ENCODE results near the gene KMT2D. TPM values are rescaled to one million over a fixed set of nuclear protein-coding genes. Genes with fewer than 3 reads are reported as not detected.
A peak's percentile ranks its signal among the peaks of the same experiment; 100 is the strongest.

KMT2D gene
- total and polyA plus RNA-seq, 3 donors from 2014 or later: 67.1 to 169 (median 148) TPM

- peak; percentile 69 for DNase-seq
- no peak overlapping the region for H3K27ac ChIP-seq
- 62 to 78% methylated on average over 11 of the region's 11 CpGs for WGBS, 2 donors
Observed at GRCh38 chr12:49043856-49044258, 16.7 kb downstream of the KMT2D start.

DNA sequence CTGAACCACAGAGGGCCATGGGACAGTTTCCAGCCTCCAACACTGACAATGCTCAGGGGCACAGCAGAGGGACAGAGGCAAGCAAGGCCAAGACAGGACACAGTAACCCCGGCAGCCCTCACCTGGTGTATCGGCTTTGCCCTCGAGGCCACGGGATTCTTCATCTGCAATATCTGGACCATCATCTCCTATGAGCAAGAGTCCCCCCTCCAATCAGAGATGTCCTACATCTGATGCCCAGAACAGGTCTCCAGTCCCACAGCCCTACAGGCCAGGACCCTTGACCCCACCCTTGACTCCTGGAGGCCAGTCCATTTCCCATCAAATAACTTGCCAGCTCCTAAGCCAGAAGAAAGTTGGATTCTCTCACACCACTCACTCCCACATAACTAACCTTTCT lies 17.4 kb downstream of the KMT2D start:
- H3K4me3 ChIP-seq: no peak overlapping the region
- DNase-seq: no peak
- no peaks in the 10 kb centered on the region for H3K4me1 ChIP-seq
- H3K27ac ChIP-seq: no peak overlapping the region
- intact Hi-C loops (cut with DNase I; ENCODE audit: low total_unique reads): no loop called here
- 78 to 93% methylated on average over 4 of the region's 4 CpGs for WGBS, 2 donors
- no peaks in the 10 kb centered on the region for H3K36me3 ChIP-seq (ENCODE audit: low read depth, missing control alignments)
- no peaks in the 10 kb centered on the region for H3K27me3 ChIP-seq
- TF ChIP-seq, protein P1, sequence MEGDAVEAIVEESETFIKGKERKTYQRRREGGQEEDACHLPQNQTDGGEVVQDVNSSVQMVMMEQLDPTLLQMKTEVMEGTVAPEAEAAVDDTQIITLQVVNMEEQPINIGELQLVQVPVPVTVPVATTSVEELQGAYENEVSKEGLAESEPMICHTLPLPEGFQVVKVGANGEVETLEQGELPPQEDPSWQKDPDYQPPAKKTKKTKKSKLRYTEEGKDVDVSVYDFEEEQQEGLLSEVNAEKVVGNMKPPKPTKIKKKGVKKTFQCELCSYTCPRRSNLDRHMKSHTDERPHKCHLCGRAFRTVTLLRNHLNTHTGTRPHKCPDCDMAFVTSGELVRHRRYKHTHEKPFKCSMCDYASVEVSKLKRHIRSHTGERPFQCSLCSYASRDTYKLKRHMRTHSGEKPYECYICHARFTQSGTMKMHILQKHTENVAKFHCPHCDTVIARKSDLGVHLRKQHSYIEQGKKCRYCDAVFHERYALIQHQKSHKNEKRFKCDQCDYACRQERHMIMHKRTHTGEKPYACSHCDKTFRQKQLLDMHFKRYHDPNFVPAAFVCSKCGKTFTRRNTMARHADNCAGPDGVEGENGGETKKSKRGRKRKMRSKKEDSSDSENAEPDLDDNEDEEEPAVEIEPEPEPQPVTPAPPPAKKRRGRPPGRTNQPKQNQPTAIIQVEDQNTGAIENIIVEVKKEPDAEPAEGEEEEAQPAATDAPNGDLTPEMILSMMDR (IDR thresholded peaks at IDR 0.05): no peak
- no peak for TF ChIP-seq POLR2A (IDR thresholded peaks at IDR 0.05)
- no peaks in the 10 kb centered on the region for H3K9me3 ChIP-seq

More at GRCh38 chr12:49043856-49044258, 16.7 kb downstream of the KMT2D start:
- intact Hi-C loops (cut with DNase I; ENCODE audit: low total_unique reads): no loop called here
- Histone ChIP-seq H3K4me1 (no peaks in the 10 kb centered on the region), H3K4me3 (no peak overlapping the region), H3K27me3 (no peaks in the 10 kb centered on the region), H3K9me3 (no peaks in the 10 kb centered on the region), H3K36me3 (ENCODE audit: low read depth, missing control alignments) (no peaks in the 10 kb centered on the region)
- TF ChIP-seq, protein P1 (IDR thresholded peaks at IDR 0.05): peak in 2 of 3 experiments; percentile 50 to 58
- TF ChIP-seq POLR2A (IDR thresholded peaks at IDR 0.05): no peak

- H3K4me1 ChIP-seq: no peaks in the 10 kb centered on the region
- H3K36me3 ChIP-seq (ENCODE audit: low read depth, missing control alignments): no peaks in the 10 kb centered on the region
- intact Hi-C loops (cut with DNase I; ENCODE audit: low total_unique reads): no loop called here
- no peak for DNase-seq
- WGBS, 2 donors: 87 to 91% methylated on average over 15 to 18 of the region's 18 CpGs
- no peak overlapping the region for H3K4me3 ChIP-seq
- TF ChIP-seq POLR2A (IDR thresholded peaks at IDR 0.05): no peak
- no peaks in the 10 kb centered on the region for H3K27me3 ChIP-seq
- no peaks in the 10 kb centered on the region for H3K9me3 ChIP-seq
- H3K27ac ChIP-seq: no peak overlapping the region
Observed at GRCh38 chr12:49041881-49042484, 18.6 kb downstream of the KMT2D start.

DNA sequence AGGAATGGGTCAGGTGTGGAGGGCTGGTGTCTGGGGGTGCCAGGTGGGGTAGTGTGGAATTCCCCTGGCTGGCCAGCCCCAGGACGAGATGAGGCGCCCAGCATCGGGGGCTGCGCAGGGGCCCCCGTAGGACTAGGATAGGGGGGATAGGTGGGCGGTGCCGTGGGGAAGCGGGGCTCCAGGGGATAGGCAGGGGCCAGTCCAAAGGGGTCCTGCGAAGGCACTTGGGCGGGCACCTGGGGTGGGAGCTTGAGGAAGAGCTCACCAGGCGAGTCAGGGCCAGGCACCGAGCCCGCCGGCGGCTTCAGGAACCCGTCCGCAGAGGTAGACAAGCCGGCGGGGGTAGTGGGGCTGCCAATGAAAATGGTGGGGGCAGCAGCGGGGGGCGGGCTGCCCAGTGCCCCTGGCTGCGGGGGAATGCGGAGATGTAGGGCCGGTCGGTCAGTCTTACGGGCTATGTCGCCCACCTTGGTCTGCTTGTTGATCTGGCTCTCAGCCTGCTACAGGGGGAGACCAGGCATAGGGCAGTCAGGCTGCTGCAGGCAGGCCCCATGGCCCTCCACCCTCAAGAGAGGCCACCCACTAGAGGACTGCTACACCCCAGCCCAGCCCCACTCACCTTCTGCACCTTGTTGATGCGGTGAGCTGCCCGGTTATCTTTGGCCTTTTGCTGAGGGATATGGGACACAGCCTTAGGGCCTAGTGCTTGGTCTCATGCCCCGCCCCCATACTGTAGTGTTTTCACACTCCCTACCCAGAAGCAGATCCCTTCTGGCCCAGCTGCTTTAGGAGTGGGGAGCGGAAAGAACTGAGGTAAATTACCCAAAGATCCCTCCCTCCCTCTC lies 19.3 kb downstream of the KMT2D start:
- DNase-seq: no peak
- Histone ChIP-seq H3K4me1 (no peaks in the 10 kb centered on the region), H3K27ac (no peak overlapping the region), H3K4me3 (no peak overlapping the region), H3K27me3 (no peaks in the 10 kb centered on the region), H3K9me3 (no peaks in the 10 kb centered on the region), H3K36me3 (ENCODE audit: low read depth, missing control alignments) (no peaks in the 10 kb centered on the region)
- 89 to 93% methylated on average over 23 to 31 of the region's 31 CpGs for WGBS, 2 donors
- TF ChIP-seq, protein P1 (IDR thresholded peaks at IDR 0.05): no peak
- TF ChIP-seq POLR2A (IDR thresholded peaks at IDR 0.05): no peak
- intact Hi-C loops (cut with DNase I; ENCODE audit: low total_unique reads): no loop called here

GRCh38 chr12:49040364-49040855 lies 20.2 kb downstream of the KMT2D start:
- Histone ChIP-seq H3K36me3 (ENCODE audit: low read depth, missing control alignments) (no peaks in the 10 kb centered on the region), H3K4me3 (no peak overlapping the region), H3K27ac (no peak overlapping the region), H3K27me3 (no peaks in the 10 kb centered on the region), H3K4me1 (no peaks in the 10 kb centered on the region), H3K9me3 (no peaks in the 10 kb centered on the region)
- DNase-seq: no peak
- TF ChIP-seq POLR2A (IDR thresholded peaks at IDR 0.05): no peak
- TF ChIP-seq, protein P1 (IDR thresholded peaks at IDR 0.05): no peak
- intact Hi-C loops (cut with DNase I; ENCODE audit: low total_unique reads): no loop called here
- 87 to 89% methylated on average over 14 of the region's 14 CpGs for WGBS, 2 donors

Data from testis (tissue), 3 donors.